ENCODE measurements around the gene KMT5B. TPM values are rescaled to one million over a fixed set of nuclear protein-coding genes. Genes with fewer than 3 reads are reported as not detected.

KMT5B gene
- total RNA-seq, 1 donor from 2014 or later, result 38.0 TPM

- peaks cover 33% of the 10 kb centered on the region for H4K20me1 ChIP-seq (ENCODE audit: insufficient read depth, low read length)
- Mint-ChIP-seq H3K27me3 (ENCODE audit: low read depth, unreplicated experiment) (no peaks in the 10 kb centered on the region), H3K9me3 (ENCODE audit: unreplicated experiment) (no peaks in the 10 kb centered on the region), H3K4me3 (ENCODE audit: unreplicated experiment) (peak within 1 kb of the TSS; percentile 91), H3K27ac (ENCODE audit: unreplicated experiment) (peak within 1 kb of the TSS; percentile 94), H3K4me1 (ENCODE audit: low read depth, unreplicated experiment) (peaks cover 12% of the 10 kb centered on the region), H3K36me3 (ENCODE audit: low read depth, unreplicated experiment) (peaks cover 2% of the 10 kb centered on the region)
- H3K9ac ChIP-seq (ENCODE audit: low read length), result peak within 1 kb of the TSS; percentile 86
- TF ChIP-seq, protein P1, sequence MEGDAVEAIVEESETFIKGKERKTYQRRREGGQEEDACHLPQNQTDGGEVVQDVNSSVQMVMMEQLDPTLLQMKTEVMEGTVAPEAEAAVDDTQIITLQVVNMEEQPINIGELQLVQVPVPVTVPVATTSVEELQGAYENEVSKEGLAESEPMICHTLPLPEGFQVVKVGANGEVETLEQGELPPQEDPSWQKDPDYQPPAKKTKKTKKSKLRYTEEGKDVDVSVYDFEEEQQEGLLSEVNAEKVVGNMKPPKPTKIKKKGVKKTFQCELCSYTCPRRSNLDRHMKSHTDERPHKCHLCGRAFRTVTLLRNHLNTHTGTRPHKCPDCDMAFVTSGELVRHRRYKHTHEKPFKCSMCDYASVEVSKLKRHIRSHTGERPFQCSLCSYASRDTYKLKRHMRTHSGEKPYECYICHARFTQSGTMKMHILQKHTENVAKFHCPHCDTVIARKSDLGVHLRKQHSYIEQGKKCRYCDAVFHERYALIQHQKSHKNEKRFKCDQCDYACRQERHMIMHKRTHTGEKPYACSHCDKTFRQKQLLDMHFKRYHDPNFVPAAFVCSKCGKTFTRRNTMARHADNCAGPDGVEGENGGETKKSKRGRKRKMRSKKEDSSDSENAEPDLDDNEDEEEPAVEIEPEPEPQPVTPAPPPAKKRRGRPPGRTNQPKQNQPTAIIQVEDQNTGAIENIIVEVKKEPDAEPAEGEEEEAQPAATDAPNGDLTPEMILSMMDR (IDR thresholded peaks at IDR 0.05; ENCODE audit: insufficient read depth, low read depth, low read length), result no peak
- peaks cover 15% of the 10 kb centered on the region for H3K4me1 ChIP-seq (ENCODE audit: insufficient read depth, low read length)
- H3K9me3 ChIP-seq (ENCODE audit: insufficient read depth, low read depth, low read length), result no peaks in the 10 kb centered on the region
- DNase-seq (ENCODE audit: low read depth) (peak; percentile 68), FAIRE-seq (no peak)
- peak within 1 kb of the TSS; percentile 95 for H3K4me2 ChIP-seq (ENCODE audit: low read length)
- peaks cover 36% of the 10 kb centered on the region for H3K79me2 ChIP-seq (ENCODE audit: insufficient read depth, low read length)
- H3K27me3 ChIP-seq (ENCODE audit: insufficient read depth, low read length), result no peaks in the 10 kb centered on the region
- no peaks in the 10 kb centered on the region for H3K36me3 ChIP-seq (ENCODE audit: insufficient read depth, low read length)
- H3K4me3 ChIP-seq (ENCODE audit: insufficient read depth, low read depth, low read length), result peak within 1 kb of the TSS; percentile 84
- H2AFZ ChIP-seq (ENCODE audit: low read depth, low read length), result peak within 1 kb of the TSS; percentile 92
- H3K27ac ChIP-seq (ENCODE audit: low read depth, low read length), result peak within 1 kb of the TSS; percentile 83
Measured at GRCh38 chr11:68121067-68121899, 91.8 kb downstream of the KMT5B start, which contains the start of gene CHKA. TSS of gene CHKA (minus strand) at chr11:68121388. CDS start at chr11:68121177, 211 bp downstream.

DNA sequence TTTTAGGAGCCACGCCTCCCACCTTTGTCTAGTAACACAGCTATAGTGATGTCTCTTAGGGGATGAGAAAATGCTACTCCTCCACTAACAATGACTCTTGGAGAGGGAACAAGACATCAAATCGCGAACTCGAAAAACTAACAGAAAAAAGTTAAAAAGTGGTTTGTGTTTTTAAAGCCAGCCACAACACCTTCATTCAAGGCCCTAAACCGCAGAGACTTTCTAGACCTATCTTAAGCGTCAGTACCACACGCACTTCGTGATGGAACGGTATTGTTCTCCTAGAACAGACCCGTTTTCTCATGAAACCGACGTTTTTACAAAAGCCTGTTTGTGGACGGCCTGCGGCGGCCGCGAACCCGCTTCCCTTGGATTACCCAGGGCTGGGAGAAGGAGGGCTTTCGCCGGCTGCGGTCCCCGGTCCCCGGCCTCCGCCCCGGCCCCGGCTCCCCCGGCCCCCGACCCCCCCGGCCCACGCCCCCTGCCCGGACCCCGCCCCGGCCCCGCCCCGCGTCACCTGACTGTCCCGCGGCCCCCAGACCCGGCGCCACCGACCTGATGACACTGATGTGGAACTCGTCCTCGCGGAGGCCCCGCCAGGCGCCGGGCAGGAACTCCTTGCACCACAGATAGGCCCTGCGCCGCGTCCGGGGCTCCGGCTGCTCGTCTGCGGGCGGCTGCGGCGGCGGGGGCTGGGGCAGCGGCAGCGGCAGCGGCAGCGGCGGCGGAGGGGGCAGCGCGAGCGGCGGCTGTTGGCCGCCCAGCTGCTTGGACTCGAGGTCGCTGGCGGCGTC lies 92.6 kb downstream of the KMT5B start:
- peak overlapping the region; percentile 91 for H3K4me3 Mint-ChIP-seq (ENCODE audit: unreplicated experiment)
- H3K4me1 Mint-ChIP-seq (ENCODE audit: low read depth, unreplicated experiment), result peaks cover 12% of the 10 kb centered on the region
- DNase-seq (ENCODE audit: low read depth) (peak; percentile 39), FAIRE-seq (no peak)
- no peak for TF ChIP-seq EZH2 (IDR thresholded peaks at IDR 0.05; ENCODE audit: insufficient read depth, low read length)
- TF ChIP-seq, protein P1 (IDR thresholded peaks at IDR 0.05; ENCODE audit: insufficient read depth, low read depth, low read length), result no peak
- H3K36me3 ChIP-seq (ENCODE audit: insufficient read depth, low read length), result no peaks in the 10 kb centered on the region
- H3K4me3 ChIP-seq (ENCODE audit: insufficient read depth, low read depth, low read length), result peak overlapping the region; percentile 84
- H3K27me3 ChIP-seq (ENCODE audit: insufficient read depth, low read length), result no peaks in the 10 kb centered on the region
- peaks cover 2% of the 10 kb centered on the region for H3K36me3 Mint-ChIP-seq (ENCODE audit: low read depth, unreplicated experiment)
- H3K79me2 ChIP-seq (ENCODE audit: insufficient read depth, low read length), result peaks cover 43% of the 10 kb centered on the region
- peaks cover 33% of the 10 kb centered on the region for H4K20me1 ChIP-seq (ENCODE audit: insufficient read depth, low read length)
- peak overlapping the region; percentile 42 for H3K27ac ChIP-seq (ENCODE audit: low read depth, low read length)
- peaks cover 15% of the 10 kb centered on the region for H3K4me1 ChIP-seq (ENCODE audit: insufficient read depth, low read length)
- no peaks in the 10 kb centered on the region for H3K9me3 ChIP-seq (ENCODE audit: insufficient read depth, low read depth, low read length)
- H3K27ac Mint-ChIP-seq (ENCODE audit: unreplicated experiment), result peak overlapping the region; percentile 83
- H3K4me2 ChIP-seq (ENCODE audit: low read length), result peak overlapping the region; percentile 95
- H3K9me3 Mint-ChIP-seq (ENCODE audit: unreplicated experiment), result no peaks in the 10 kb centered on the region
- H3K27me3 Mint-ChIP-seq (ENCODE audit: low read depth, unreplicated experiment), result no peaks in the 10 kb centered on the region
- H2AFZ ChIP-seq (ENCODE audit: low read depth, low read length), result peak overlapping the region; percentile 64
- H3K9ac ChIP-seq (ENCODE audit: low read length), result peak overlapping the region; percentile 86

All from astrocyte (in vitro differentiated cells and primary cell).